Measurements from ENCODE around the gene CHD9.

DNA sequence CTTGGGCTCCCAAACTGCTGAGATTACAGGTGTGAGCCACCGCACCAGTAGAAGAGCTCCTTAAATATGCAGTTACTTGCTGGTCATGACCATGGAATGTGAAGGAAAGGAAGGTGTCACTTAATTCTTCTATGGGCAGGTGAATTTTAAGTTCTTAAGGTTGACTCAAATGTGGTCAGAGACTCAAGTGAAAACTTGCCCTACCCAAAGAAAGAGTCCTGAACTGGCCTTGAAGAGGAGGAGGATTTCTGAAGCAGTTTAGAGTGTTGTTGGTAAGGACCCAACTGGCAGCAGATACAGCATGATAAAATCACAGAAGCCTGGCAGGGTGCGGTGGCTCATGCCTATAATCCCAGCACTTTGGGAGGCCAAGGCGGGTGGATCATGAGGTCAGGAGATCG is 29.4 kb downstream of the CHD9 start:
- no peak for TF ChIP-seq CTCF (IDR thresholded peaks at IDR 0.05)
- TF ChIP-seq POLR2AphosphoS5 (IDR thresholded peaks at IDR 0.05), result no peak
- TF ChIP-seq POLR2A (IDR thresholded peaks at IDR 0.05; ENCODE audit: low read depth), result no peak
- TF ChIP-seq EP300 (IDR thresholded peaks at IDR 0.05), result no peak
